H1 (cell line): ENCODE measurements around the gene KCNK4.

Source experiments
- JUN ChIP-seq: IDR thresholded peaks from 2 replicates; pipeline ENCODE4 v1.6.1; 2011; ENCODE audit warnings: low read depth, mild to moderate bottlenecking, improper control_type of control experiment, low read length
- TF ChIP-seq, protein P1 (sequence below), 3 experiments: IDR thresholded peaks; 1 replicate in 2 of 3; 2 replicates in 1 of 3; pipeline versions ENCODE4 v1.5.1 to v1.6.1; 2011; ENCODE audit warnings: low read length in 3 of 3, mild to moderate bottlenecking in 3 of 3, inconsistent platforms in 2 of 3, low read depth in 1 of 3, moderate library complexity in 1 of 3; ENCODE audit not compliant: insufficient read depth in 1 of 3; ENCODE audit errors: control extremely low read depth in 1 of 3

DNA sequence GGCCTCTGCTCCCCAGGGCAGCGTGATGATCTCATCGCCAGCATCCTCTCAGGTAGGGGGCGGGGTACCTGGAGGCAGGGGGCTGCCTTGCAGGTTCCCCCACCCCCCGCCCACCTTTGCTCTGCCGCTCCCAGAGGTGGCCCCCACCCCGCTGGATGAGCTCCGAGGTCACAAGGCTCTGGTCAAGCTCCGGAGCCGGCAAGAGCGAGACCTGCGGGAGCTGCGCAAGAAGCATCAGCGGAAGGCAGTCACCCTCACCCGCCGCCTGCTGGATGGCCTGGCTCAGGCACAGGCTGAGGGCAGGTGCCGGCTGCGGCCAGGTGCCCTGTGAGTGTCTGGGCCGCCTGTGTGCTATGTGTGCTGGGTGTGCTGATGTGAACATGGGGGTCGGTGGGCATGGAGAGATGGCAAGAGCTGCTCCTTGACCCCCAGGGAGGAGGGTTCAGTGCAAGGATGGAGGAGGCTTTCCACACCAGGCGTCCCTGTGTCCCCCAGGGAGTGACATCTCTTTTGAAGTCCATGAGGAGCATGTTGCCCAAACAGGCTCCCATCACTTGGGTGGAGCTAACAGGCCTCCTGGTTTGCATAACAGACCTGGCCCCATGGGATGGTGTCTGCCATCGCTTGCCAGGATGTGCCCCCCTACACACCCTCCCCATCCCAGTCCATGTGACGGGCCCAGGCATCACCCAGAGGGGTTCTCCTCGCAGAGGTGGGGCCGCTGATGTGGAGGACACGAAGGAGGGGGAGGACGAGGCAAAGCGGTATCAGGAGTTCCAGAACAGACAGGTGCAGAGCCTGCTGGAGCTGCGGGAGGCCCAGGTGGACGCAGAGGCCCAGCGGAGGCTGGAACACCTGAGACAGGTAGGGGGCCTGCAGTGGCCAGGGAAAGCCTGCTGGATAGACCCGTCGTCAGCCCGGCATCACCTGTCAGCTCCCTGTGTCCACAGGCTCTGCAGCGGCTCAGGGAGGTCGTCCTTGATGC lies 25.6 kb upstream of the KCNK4 start:
- TF ChIP-seq, protein P1, sequence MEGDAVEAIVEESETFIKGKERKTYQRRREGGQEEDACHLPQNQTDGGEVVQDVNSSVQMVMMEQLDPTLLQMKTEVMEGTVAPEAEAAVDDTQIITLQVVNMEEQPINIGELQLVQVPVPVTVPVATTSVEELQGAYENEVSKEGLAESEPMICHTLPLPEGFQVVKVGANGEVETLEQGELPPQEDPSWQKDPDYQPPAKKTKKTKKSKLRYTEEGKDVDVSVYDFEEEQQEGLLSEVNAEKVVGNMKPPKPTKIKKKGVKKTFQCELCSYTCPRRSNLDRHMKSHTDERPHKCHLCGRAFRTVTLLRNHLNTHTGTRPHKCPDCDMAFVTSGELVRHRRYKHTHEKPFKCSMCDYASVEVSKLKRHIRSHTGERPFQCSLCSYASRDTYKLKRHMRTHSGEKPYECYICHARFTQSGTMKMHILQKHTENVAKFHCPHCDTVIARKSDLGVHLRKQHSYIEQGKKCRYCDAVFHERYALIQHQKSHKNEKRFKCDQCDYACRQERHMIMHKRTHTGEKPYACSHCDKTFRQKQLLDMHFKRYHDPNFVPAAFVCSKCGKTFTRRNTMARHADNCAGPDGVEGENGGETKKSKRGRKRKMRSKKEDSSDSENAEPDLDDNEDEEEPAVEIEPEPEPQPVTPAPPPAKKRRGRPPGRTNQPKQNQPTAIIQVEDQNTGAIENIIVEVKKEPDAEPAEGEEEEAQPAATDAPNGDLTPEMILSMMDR (IDR thresholded peaks at IDR 0.05; ENCODE audit: control extremely low read depth in 1 of 3, insufficient read depth in 1 of 3, low read depth in 1 of 3, low read length in 3 of 3) = no peak
- no peak for TF ChIP-seq JUN
